B cell (primary cell): ENCODE measurements around the gene KBTBD13. TPM values are rescaled to one million over a fixed set of nuclear protein-coding genes. Genes with fewer than 3 reads are reported as not detected.

Experiments
- ATAC-seq: fragments of 200-7000 bp; cut with Tn5 transposase; one replicate; pipeline ENCODE4 v1.10.0; 2021; ENCODE audit warnings: low read depth, mild to moderate bottlenecking, moderate number of reproducible peaks, moderate library complexity
- CTCF ChIA-PET: fragments of 350-600 bp; sonication (Branson Sonifier 250); formaldehyde crosslinking; loops from one replicate; lab custom pipeline; 2021; ENCODE audit warnings: antibody characterized with exemption, inconsistent platforms; lab: Charles Lee
- POLR2A ChIA-PET: fragments of 350-600 bp; sonication (Branson Sonifier 250); formaldehyde crosslinking; loops from one replicate; lab custom pipeline; 2021; ENCODE audit warnings: antibody characterized with exemption; lab: Charles Lee
- DNase-seq: peaks from one replicate; pipeline ENCODE4 v3.0.0; 2013
- H2AFZ ChIP-seq: 2 replicates; pipeline ENCODE4 v1.6.1; 2012; ENCODE audit warnings: mild to moderate bottlenecking, low read depth, low read length; ENCODE audit not compliant: insufficient read depth, poor library complexity, severe bottlenecking
- H3K27ac ChIP-seq, 2 donors: 1 replicate in 1 of 2; 2 replicates in 1 of 2; pipeline ENCODE4 v1.5.1; 2012 to 2013; ENCODE audit warnings: low read length in 2 of 2, mild to moderate bottlenecking in 2 of 2, moderate library complexity in 1 of 2
- H3K27me3 ChIP-seq, 4 experiments: fragments of 200-600 bp in 1 of 4; sonication (generic) in 1 of 4; replicated peaks in 1 of 4; 1 replicate in 2 of 4; 2 replicates in 2 of 4; pipeline versions ENCODE4 v1.6.1 to v1.7.0; 2013 to 2016; ENCODE audit warnings: low read length in 3 of 4, mild to moderate bottlenecking in 2 of 4, mixed read lengths in 1 of 4, moderate library complexity in 1 of 4; ENCODE audit not compliant: insufficient read depth in 4 of 4, control insufficient read depth in 3 of 4; ENCODE audit errors: control extremely low read depth in 1 of 4
- H3K36me3 ChIP-seq, 2 experiments: replicated peaks in 1 of 2; 1 replicate in 1 of 2; 2 replicates in 1 of 2; pipeline versions ENCODE4 v1.6.1 to v1.7.1; 2013; ENCODE audit warnings: low read length in 1 of 2; ENCODE audit not compliant: insufficient read depth in 2 of 2, control insufficient read depth in 1 of 2; ENCODE audit errors: control extremely low read depth in 1 of 2, extremely low read depth in 1 of 2
- H3K4me1 ChIP-seq, 2 donors: fragments of 200-600 bp in 1 of 2; sonication (generic) in 1 of 2; 1 replicate in 1 of 2; 2 replicates in 1 of 2; pipeline versions ENCODE4 v1.5.1 to v1.6.1; 2013 to 2017; ENCODE audit warnings: low read length in 2 of 2; ENCODE audit not compliant: control insufficient read depth in 2 of 2, insufficient read depth in 2 of 2
- H3K4me2 ChIP-seq: replicated peaks from 2 replicates; pipeline ENCODE3; 2012; ENCODE audit warnings: mild to moderate bottlenecking, low read depth, low read length; ENCODE audit not compliant: poor library complexity, severe bottlenecking
- H3K4me3 ChIP-seq, 5 experiments: fragments of 200-600 bp in 1 of 5; sonication (generic) in 1 of 5; 1 replicate in 3 of 5; 2 replicates in 2 of 5; pipeline versions ENCODE4 v1.5.1 to v1.7.0; 2011 to 2016; ENCODE audit warnings: low read length in 4 of 5, mild to moderate bottlenecking in 4 of 5, low read depth in 2 of 5, control low read depth in 1 of 5, moderate library complexity in 1 of 5; ENCODE audit not compliant: insufficient read depth in 1 of 5; ENCODE audit errors: control extremely low read depth in 1 of 5, extremely low read depth in 1 of 5
- H3K79me2 ChIP-seq: fragments of 200-600 bp; sonication (generic); one replicate; pipeline ENCODE4 v1.6.0; 2016; ENCODE audit warnings: low read length; ENCODE audit not compliant: control insufficient read depth, insufficient read depth
- H3K9ac ChIP-seq: fragments of 200-600 bp; sonication (generic); 2 replicates; pipeline ENCODE4 v1.6.1; 2017; ENCODE audit warnings: mild to moderate bottlenecking, low read length, moderate library complexity
- H3K9me3 ChIP-seq, 3 donors: one replicate each; pipeline versions ENCODE4 v1.6.1 to v1.7.1; 2013; ENCODE audit warnings: low read length in 2 of 3; ENCODE audit not compliant: control insufficient read depth in 2 of 3, insufficient read depth in 1 of 3; ENCODE audit errors: control extremely low read depth in 1 of 3
- H4K20me1 ChIP-seq: 2 replicates; pipeline ENCODE4 v1.6.0; 2012; ENCODE audit warnings: mild to moderate bottlenecking, low read length; ENCODE audit not compliant: insufficient read depth, control insufficient read depth, poor library complexity, severe bottlenecking
- H3K27ac Mint-ChIP-seq: one replicate; pipeline ENCODE4 v1.8.0; 2021; ENCODE audit warnings: mixed read lengths
- H3K27me3 Mint-ChIP-seq: one replicate; pipeline ENCODE4 v1.8.0; 2021; ENCODE audit warnings: mixed read lengths
- H3K4me1 Mint-ChIP-seq: one replicate; pipeline ENCODE4 v1.8.0; 2021; ENCODE audit warnings: mixed read lengths
- H3K4me3 Mint-ChIP-seq: one replicate; pipeline ENCODE4 v1.8.0; 2021; ENCODE audit warnings: mixed read lengths
- H3K9me3 Mint-ChIP-seq: one replicate; pipeline ENCODE4 v1.8.0; 2022; ENCODE audit warnings: mixed read lengths; ENCODE audit not compliant: insufficient read depth
- CTCF ChIP-seq: fragments of 200-600 bp; IDR thresholded peaks from one replicate; pipeline ENCODE4 v1.8.0; 2022; ENCODE audit warnings: antibody characterized with exemption, mild to moderate bottlenecking
- EZH2 ChIP-seq: IDR thresholded peaks from 2 replicates; pipeline ENCODE4 v1.6.1; 2012; ENCODE audit warnings: borderline replicate concordance, low read depth, mild to moderate bottlenecking, moderate library complexity, low read length; ENCODE audit not compliant: insufficient read depth, poor library complexity, severe bottlenecking
- WGBS: methylation state at CpG from one replicate; pipeline ENCODE4 v1.1.5; 2013; ENCODE audit warnings: missing lambda C conversion rate; ENCODE audit not compliant: insufficient coverage; 5-methylcytosine and 5-hydroxymethylcytosine counted together
- intact Hi-C: fragments of 100-400 bp; cut with micrococcal nuclease; formaldehyde crosslinking; loops from one replicate; pipeline ENCODE4 v1.10.0; 2022
- polyA plus RNA-seq: library from polyadenylated mRNA; depleted of rRNA; stranded (reverse); fragments of >200 nt; gene quantifications from 2 replicates; pipeline ENCODE4 v1.2.3, GENCODE V29; 2012
- total RNA-seq, 2 donors: library from RNA; stranded (reverse); fragments of 120-200 nt in 1 of 2; gene quantifications; 1 replicate in 1 of 2; 2 replicates in 1 of 2; pipeline versions ENCODE4 v1.2.3 to v1.2.4, GENCODE V29; 2013 to 2022

KBTBD13 gene
- total and polyA plus RNA-seq, 2 donors (not counting 1 experiment from before 2014, with no cell fraction given) = not detected

- H3K4me3 Mint-ChIP-seq = no peak overlapping the region
- WGBS = 100% methylated on average over 2 of the region's 6 CpGs
- no peaks in the 10 kb centered on the region for H3K27me3 Mint-ChIP-seq
- ATAC-seq (no peak), DNase-seq (no peak)
- no peaks in the 10 kb centered on the region for H3K79me2 ChIP-seq
- H4K20me1 ChIP-seq = no peaks in the 10 kb centered on the region
- peaks cover 1 to 19% of the 10 kb centered on the region in 2 experiments for H3K36me3 ChIP-seq
- H3K9ac ChIP-seq = no peak overlapping the region
- H3K4me1 ChIP-seq = no peaks in the 10 kb centered on the region
- CTCF ChIA-PET = no interaction called here
- no peaks in the 10 kb centered on the region for H3K9me3 Mint-ChIP-seq
- no peaks in the 10 kb centered on the region for H3K9me3 ChIP-seq
- POLR2A ChIA-PET = no interaction called here
- intact Hi-C loops = no loop called here
- H3K4me3 ChIP-seq = no peak overlapping the region
- no peak overlapping the region for H3K4me2 ChIP-seq
- H3K27ac Mint-ChIP-seq = no peak overlapping the region
- H3K27ac ChIP-seq = no peak overlapping the region
- H2AFZ ChIP-seq = no peak overlapping the region
- H3K4me1 Mint-ChIP-seq = no peaks in the 10 kb centered on the region
- TF ChIP-seq EZH2 = no peak
- TF ChIP-seq CTCF = no peak
- H3K27me3 ChIP-seq = no peaks in the 10 kb centered on the region
Observed at GRCh38 chr15:65096481-65097385, 20.2 kb downstream of the KBTBD13 start.

- Mint-ChIP-seq H3K4me1 (no peaks in the 10 kb centered on the region), H3K9me3 (no peaks in the 10 kb centered on the region), H3K27ac (no peak overlapping the region), H3K27me3 (no peaks in the 10 kb centered on the region), H3K4me3 (no peak overlapping the region)
- Histone ChIP-seq H3K4me1 (no peaks in the 10 kb centered on the region), H3K27me3 (no peaks in the 10 kb centered on the region), H3K9ac (no peak overlapping the region), H3K4me2 (no peak overlapping the region), H3K36me3 (peaks cover 1 to 19% of the 10 kb centered on the region in 2 experiments), H3K9me3 (no peaks in the 10 kb centered on the region), H2AFZ (no peak overlapping the region), H3K79me2 (no peaks in the 10 kb centered on the region), H4K20me1 (no peaks in the 10 kb centered on the region), H3K27ac (no peak overlapping the region), H3K4me3 (no peak overlapping the region)
- intact Hi-C loops = no loop called here
- TF ChIP-seq EZH2 (no peak), CTCF (no peak)
- DNase-seq = no peak
- CTCF ChIA-PET = no interaction called here
- WGBS = 100% methylated on average over 4 of the region's 7 CpGs
- POLR2A ChIA-PET = no interaction called here
- no peak for ATAC-seq
Observed at GRCh38 chr15:65097651-65098263, 21.2 kb downstream of the KBTBD13 start.
